ENCODE results near the gene ST3GAL4. TPM values are rescaled to one million over a fixed set of nuclear protein-coding genes. Genes with fewer than 3 reads are reported as not detected.

ST3GAL4 gene
- total RNA-seq, 1 experiment from 2014 or later = 13.1 TPM

DNA sequence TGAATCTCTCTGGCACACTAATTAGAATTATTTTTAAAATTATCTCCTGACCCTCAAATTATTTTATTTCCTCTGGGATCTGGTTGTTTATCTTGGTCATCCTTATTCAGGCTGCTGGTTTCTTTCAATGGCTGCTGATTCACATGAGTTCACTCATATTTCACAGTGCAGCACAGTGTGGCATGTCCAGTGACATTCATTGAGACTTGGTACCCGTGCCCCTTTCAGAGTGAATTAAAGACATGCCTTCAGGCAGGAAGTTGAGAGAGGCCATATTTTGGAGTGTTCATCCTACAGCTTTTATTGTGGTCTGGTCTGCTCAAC lies 38.1 kb upstream of the ST3GAL4 start:
- no peak overlapping the region for H3K4me3 ChIP-seq (replicated peaks in 1 of 2; ENCODE audit: low read depth in 1 of 2, low read length in 2 of 2)
- no peak for TF ChIP-seq RAD21 (IDR thresholded peaks at IDR 0.05; ENCODE audit: low read depth)
- TF ChIP-seq ZFX (IDR thresholded peaks at IDR 0.05) = no peak
- TF ChIP-seq TCF7L2 (IDR thresholded peaks at IDR 0.05; ENCODE audit: borderline replicate concordance, extremely low read depth, insufficient read depth, insufficient read length) = no peak
- TF ChIP-seq, protein P1, sequence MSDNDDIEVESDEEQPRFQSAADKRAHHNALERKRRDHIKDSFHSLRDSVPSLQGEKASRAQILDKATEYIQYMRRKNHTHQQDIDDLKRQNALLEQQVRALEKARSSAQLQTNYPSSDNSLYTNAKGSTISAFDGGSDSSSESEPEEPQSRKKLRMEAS (IDR thresholded peaks at IDR 0.05) = no peak
- TF ChIP-seq SRF (IDR thresholded peaks at IDR 0.05; ENCODE audit: low read depth) = no peak
- no peak for TF ChIP-seq EZH2phosphoT487 (IDR thresholded peaks at IDR 0.05; ENCODE audit: borderline replicate concordance)
- no peak for TF ChIP-seq YY1 (IDR thresholded peaks at IDR 0.05; ENCODE audit: extremely low read depth, insufficient replicate concordance, low read depth, low read length)
- no peak for TF ChIP-seq REST (IDR thresholded peaks at IDR 0.05; ENCODE audit: low read depth)
- no peak for TF ChIP-seq CEBPB (IDR thresholded peaks at IDR 0.05; ENCODE audit: low read depth)
- TF ChIP-seq, protein P2, sequence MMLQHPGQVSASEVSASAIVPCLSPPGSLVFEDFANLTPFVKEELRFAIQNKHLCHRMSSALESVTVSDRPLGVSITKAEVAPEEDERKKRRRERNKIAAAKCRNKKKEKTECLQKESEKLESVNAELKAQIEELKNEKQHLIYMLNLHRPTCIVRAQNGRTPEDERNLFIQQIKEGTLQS (IDR thresholded peaks at IDR 0.05) = no peak
- TF ChIP-seq ZBTB33 (IDR thresholded peaks at IDR 0.05; ENCODE audit: extremely low read depth, insufficient replicate concordance, low read length) = no peak
- TF ChIP-seq JUND (IDR thresholded peaks at IDR 0.05) = no peak
- no peak for TF ChIP-seq SIN3A (IDR thresholded peaks at IDR 0.05; ENCODE audit: low read depth)
- no peak for TF ChIP-seq POLR2A (IDR thresholded peaks at IDR 0.05; ENCODE audit: borderline replicate concordance, extremely low read depth, insufficient read depth, insufficient read length)
- H3K27me3 ChIP-seq (ENCODE audit: insufficient read depth, low read length) = no peaks in the 10 kb centered on the region
- H3K27ac ChIP-seq (ENCODE audit: low read depth, low read length) = no peak overlapping the region
- ChIA-PET RAD21 (ENCODE audit: low non-redundant PET in 1 of 2, low total read pairs in 2 of 2, uncharacterized antibody in 2 of 2, unreplicated experiment in 2 of 2) (no interaction called here), POLR2A (no interaction called here), CTCF (no interaction called here)
- no peaks in the 10 kb centered on the region for H3K9me2 ChIP-seq (ENCODE audit: insufficient read depth)
- no peak overlapping the region for H2AFZ ChIP-seq (ENCODE audit: low read depth, low read length, poor library complexity, severe bottlenecking)
- no peak overlapping the region for H3K9ac ChIP-seq (ENCODE audit: low read length)
- no peaks in the 10 kb centered on the region for H3K36me3 ChIP-seq (ENCODE audit: control insufficient read depth in 1 of 2, insufficient read depth in 2 of 2, low read length in 2 of 2)
- H4K20me1 ChIP-seq (ENCODE audit: insufficient read depth) = no peaks in the 10 kb centered on the region
- BruUV-seq (replicated peaks) = no TSS peak
- no peaks in the 10 kb centered on the region for H3K79me2 ChIP-seq (ENCODE audit: insufficient read depth, low read length)
- DNase-seq (ENCODE audit: low read depth, low spot score) (no peak), ATAC-seq (no peak)
- H3K9me3 ChIP-seq (ENCODE audit: control insufficient read depth in 1 of 2, insufficient read depth in 1 of 2, low read depth in 1 of 2, low read length in 2 of 2) = no peaks in the 10 kb centered on the region
- no peak overlapping the region for H3K4me2 ChIP-seq (ENCODE audit: low read length)
- intact Hi-C loops (cut with micrococcal nuclease) = loop anchor here (10.0 kb wide), 1 partner anchor 287 kb away; no protein-coding TSS in a partner anchor
- peaks cover 6 to 15% of the 10 kb centered on the region in 2 experiments for H3K4me1 ChIP-seq (ENCODE audit: control insufficient read depth in 1 of 2, insufficient read depth in 2 of 2, low read length in 2 of 2)

Data from HCT116 (cell line).